Psoas muscle (tissue), 8 donors: ENCODE results near the gene SRRT. TPM values are rescaled to one million over a fixed set of nuclear protein-coding genes. Genes with fewer than 3 reads are reported as not detected.
"Not testable (repeated sequence)": the region's sequence is repeated elsewhere in the genome, so short reads cannot be mapped to it uniquely, and the experiment has no call there.

Source experiments
- ATAC-seq, 4 donors: fragments of 200-7000 bp; cut with Tn5 transposase; one replicate each; pipeline ENCODE4 v1.9.1; 2020; ENCODE audit warnings: moderate library complexity in 3 of 4, mild to moderate bottlenecking in 2 of 4
- DNase-seq, 2 donors: peaks; one replicate each; pipeline ENCODE4 v3.0.0-alpha.2; 2020
- H3K27ac ChIP-seq: fragments of 200-600 bp; one replicate; pipeline ENCODE4 v1.8.0; 2022
- H3K27me3 ChIP-seq, 3 donors: fragments of 200-600 bp in 1 of 3; one replicate each; pipeline versions ENCODE4 v1.6.1 to v1.8.0; 2013 to 2022; ENCODE audit warnings: low read length in 2 of 3, mild to moderate bottlenecking in 2 of 3, moderate library complexity in 1 of 3; ENCODE audit not compliant: insufficient read depth in 3 of 3
- H3K36me3 ChIP-seq, 2 donors: fragments of 200-600 bp in 1 of 2; one replicate each; pipeline versions ENCODE4 v1.6.1 to v1.8.0; 2013 to 2022; ENCODE audit warnings: low read depth in 1 of 2, mild to moderate bottlenecking in 1 of 2, moderate library complexity in 1 of 2; ENCODE audit not compliant: insufficient read depth in 1 of 2
- H3K4me1 ChIP-seq: fragments of 200-600 bp; one replicate; pipeline ENCODE4 v1.8.0; 2022
- H3K4me3 ChIP-seq: fragments of 200-600 bp; one replicate; pipeline ENCODE4 v1.8.0; 2022; ENCODE audit warnings: mild to moderate bottlenecking
- H3K9me3 ChIP-seq: fragments of 200-600 bp; one replicate; pipeline ENCODE4 v1.8.0; 2022
- WGBS, 3 donors: extraction: QIAGEN DNeasy Blood & Tissue Kit; methylation state at CpG; one replicate each; pipeline versions ENCODE4 v1.1.6 to v1.1.7; 2013; 5-methylcytosine and 5-hydroxymethylcytosine counted together
- intact Hi-C, 2 donors: fragments of 100-400 bp; cut with DNase I; formaldehyde crosslinking; loops; one replicate each; pipeline versions ENCODE4 v1.11.0 to v1.14.2; 2022
- polyA plus RNA-seq, 3 donors: library from polyadenylated mRNA; stranded (reverse); fragments of 200-250 nt; gene quantifications; one replicate each; pipeline ENCODE4 v1.2.3, GENCODE V29; 2013
- total RNA-seq, 4 donors: library from RNA; stranded (reverse); fragmentation: NEBNext Ultra II Directional in 2 of 4; extraction: Animal tissue kit (Norgen Biotek cat#: 25700) in 2 of 4; gene quantifications; one replicate each; pipeline versions ENCODE4 v1.2.1 to v1.2.4, GENCODE V29; 2021 to 2023
- TF ChIP-seq, protein P1 (sequence below): fragments of 200-600 bp; IDR thresholded peaks from one replicate; pipeline ENCODE4 v1.8.0; 2022; ENCODE audit warnings: antibody characterized with exemption
- donor health status: healthy with polysubstance abuse.
- donor health status: DM: no; HTN: no; CAD: no; lungs with moderate emphysema.
- donor health status: Bipolar disorder and iron deficiency.
- donor health status: healthy.
- donor health status: DM: yes; HTN: yes; CAD: no.
- donor health status: DM: no; HTN: no; CAD: no.
- donor health status: DM: no; HTN: no; CAD: no.
- donor health status: DM: yes; HTN: yes; CAD: no.

SRRT gene
- total and polyA plus RNA-seq, 7 donors = 46.8 to 79.8 (median 51.2) TPM

GRCh38 chr7:100911484-100911883 is 36.6 kb downstream of the SRRT start:
- TF ChIP-seq, protein P1, sequence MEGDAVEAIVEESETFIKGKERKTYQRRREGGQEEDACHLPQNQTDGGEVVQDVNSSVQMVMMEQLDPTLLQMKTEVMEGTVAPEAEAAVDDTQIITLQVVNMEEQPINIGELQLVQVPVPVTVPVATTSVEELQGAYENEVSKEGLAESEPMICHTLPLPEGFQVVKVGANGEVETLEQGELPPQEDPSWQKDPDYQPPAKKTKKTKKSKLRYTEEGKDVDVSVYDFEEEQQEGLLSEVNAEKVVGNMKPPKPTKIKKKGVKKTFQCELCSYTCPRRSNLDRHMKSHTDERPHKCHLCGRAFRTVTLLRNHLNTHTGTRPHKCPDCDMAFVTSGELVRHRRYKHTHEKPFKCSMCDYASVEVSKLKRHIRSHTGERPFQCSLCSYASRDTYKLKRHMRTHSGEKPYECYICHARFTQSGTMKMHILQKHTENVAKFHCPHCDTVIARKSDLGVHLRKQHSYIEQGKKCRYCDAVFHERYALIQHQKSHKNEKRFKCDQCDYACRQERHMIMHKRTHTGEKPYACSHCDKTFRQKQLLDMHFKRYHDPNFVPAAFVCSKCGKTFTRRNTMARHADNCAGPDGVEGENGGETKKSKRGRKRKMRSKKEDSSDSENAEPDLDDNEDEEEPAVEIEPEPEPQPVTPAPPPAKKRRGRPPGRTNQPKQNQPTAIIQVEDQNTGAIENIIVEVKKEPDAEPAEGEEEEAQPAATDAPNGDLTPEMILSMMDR = no peak

GRCh38 chr7:100914208-100914878 is 39.4 kb downstream of the SRRT start:
- no peak overlapping the region for H3K4me3 ChIP-seq
- WGBS, 3 donors = 78 to 85% (median 82%) methylated on average over 15 of the region's 15 CpGs
- H3K36me3 ChIP-seq = no peaks in the 10 kb centered on the region
- no peaks in the 10 kb centered on the region for H3K9me3 ChIP-seq
- no peak overlapping the region for H3K27ac ChIP-seq
- DNase-seq (no peak), ATAC-seq (no peak)
- intact Hi-C loops = no loop called here
- H3K27me3 ChIP-seq = no peaks in the 10 kb centered on the region
- TF ChIP-seq, protein P1 = no peak
- no peaks in the 10 kb centered on the region for H3K4me1 ChIP-seq

More at GRCh38 chr7:100911484-100911883, 36.6 kb downstream of the SRRT start:
- intact Hi-C loops = no loop called here
- Histone ChIP-seq H3K27ac (no peak overlapping the region), H3K36me3 (no peaks in the 10 kb centered on the region), H3K9me3 (no peaks in the 10 kb centered on the region), H3K4me1 (no peaks in the 10 kb centered on the region), H3K4me3 (no peak overlapping the region), H3K27me3 (no peaks in the 10 kb centered on the region)
- 83 to 92% (median 91%) methylated on average over 3 of the region's 3 CpGs for WGBS, 3 donors
- ATAC-seq = no peak
- no peak for DNase-seq

DNA sequence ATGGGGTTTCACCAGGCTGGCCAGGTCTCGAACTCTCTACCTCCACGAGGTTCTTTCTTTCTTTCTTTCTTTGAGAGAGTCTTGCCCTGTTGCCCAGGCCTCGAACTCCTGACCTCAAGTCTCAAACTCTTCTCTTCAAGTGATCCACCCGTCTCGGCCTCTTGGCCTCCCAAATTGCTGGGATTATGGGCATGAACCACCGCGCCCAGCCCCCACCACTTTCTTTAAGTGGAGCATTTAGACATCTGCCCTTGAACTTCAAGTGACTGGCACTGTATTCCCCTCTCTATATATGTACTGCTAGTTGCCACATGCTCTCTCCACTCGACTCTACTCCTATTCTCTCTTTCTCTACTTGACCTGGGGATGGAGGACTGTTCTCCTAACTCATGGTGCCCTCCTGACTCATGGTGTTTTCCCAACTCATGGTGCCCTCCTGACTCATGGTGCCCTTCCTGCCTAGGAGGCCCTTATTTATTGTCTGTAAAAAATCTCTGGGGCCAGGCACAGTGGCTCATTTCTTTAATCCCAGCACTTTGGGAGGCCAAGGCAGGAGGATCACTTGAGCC is 40.1 kb downstream of the SRRT start:
- intact Hi-C loops = no loop called here
- H3K4me3 ChIP-seq = no peak overlapping the region
- ATAC-seq = no peak
- no peaks in the 10 kb centered on the region for H3K9me3 ChIP-seq
- WGBS, 3 donors = 81 to 87% (median 84%) methylated on average over 8 of the region's 8 CpGs
- no peaks in the 10 kb centered on the region for H3K4me1 ChIP-seq
- H3K27ac ChIP-seq = no peak overlapping the region
- no peaks in the 10 kb centered on the region for H3K27me3 ChIP-seq
- H3K36me3 ChIP-seq = no peaks in the 10 kb centered on the region
- TF ChIP-seq, protein P1 = no peak
- no peak for DNase-seq

DNA sequence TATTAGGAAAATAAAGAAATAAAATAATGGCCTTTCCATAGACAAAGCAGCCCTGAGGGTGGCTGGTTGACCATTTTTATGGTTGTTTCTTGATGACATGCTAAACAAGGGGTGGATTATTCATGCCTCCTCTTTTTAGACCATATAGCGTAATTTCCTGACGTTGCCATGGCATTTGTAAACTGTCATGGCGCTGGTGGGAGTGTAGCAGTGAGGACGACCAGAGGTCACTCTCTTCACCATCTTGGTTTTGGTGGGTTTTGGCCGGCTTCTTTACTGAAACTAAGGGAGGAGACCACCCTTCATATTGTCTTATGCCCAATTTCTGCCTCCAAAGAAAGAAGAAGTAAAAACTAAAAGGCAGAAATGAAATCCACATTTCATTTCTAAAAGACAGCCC is 44.4 kb downstream of the SRRT start:
- DNase-seq, intact Hi-C loops, H3K4me3 ChIP-seq, H3K36me3 ChIP-seq, H3K27me3 ChIP-seq, H3K27ac ChIP-seq, H3K9me3 ChIP-seq, ATAC-seq, H3K4me1 ChIP-seq: not testable (repeated sequence)
- 81 to 89% (median 84%) methylated on average over 5 of the region's 5 CpGs for WGBS, 3 donors

DNA sequence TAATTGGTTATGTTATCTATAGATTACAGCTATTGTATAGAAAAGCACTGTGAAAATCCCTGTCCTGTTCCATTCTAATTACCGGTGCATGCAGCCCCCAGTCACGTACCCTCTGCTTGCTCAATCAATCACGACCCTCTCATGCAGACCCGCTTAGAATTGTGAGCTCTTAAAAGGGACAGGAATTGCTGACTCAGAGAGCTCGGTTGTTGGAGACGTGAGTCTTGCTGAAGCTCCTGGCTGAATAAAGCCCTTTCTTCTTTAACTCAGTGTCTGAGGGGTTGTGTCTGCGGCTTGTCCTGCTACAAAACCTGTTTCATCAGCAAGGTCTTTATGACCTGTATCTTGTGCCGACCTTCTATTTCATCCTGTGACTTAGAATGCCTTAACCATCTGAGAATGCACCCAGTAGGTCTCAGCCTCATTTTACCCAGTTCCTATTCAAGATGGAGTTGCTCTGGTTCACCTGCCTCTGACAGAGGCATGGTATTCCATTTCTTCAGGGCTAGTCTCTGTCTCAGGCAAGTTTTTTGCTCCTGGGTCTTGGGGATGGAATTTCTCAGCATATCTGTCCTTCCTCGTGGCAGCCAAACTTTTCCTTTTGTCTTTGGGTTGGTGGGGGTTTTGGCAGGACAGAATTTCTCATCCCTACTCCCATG is 45.0 kb downstream of the SRRT start:
- DNase-seq, intact Hi-C loops, H3K4me3 ChIP-seq, H3K27ac ChIP-seq, H3K27me3 ChIP-seq, ATAC-seq, H3K9me3 ChIP-seq, H3K4me1 ChIP-seq, H3K36me3 ChIP-seq: not testable (repeated sequence)
- 76 to 77% (median 76%) methylated on average over 9 of the region's 9 CpGs for WGBS, 3 donors
